HG02840 (cell line): ENCODE data around the gene EEPD1.
"Not testable (repeated sequence)": the region's sequence is repeated elsewhere in the genome, so short reads cannot be mapped to it uniquely, and the experiment has no call there.

Experiments used
- ATAC-seq: cut with Tn5 transposase; IDR thresholded peaks from one replicate; pipeline ENCODE4 v1.9.1; 2021; ENCODE audit warnings: mild to moderate bottlenecking, moderate library complexity, moderate number of reproducible peaks; ENCODE audit not compliant: unreplicated experiment, low FRiP score

The EEPD1 gene

GRCh38 chr7:36152756-36153570, at the start of gene EEPD1:
Gene EEPD1, plus strand, starts transcription at chr7:36153254. Its CDS starts 1,071 bp downstream, at chr7:36154325.
- ATAC-seq = peak; percentile 95

DNA sequence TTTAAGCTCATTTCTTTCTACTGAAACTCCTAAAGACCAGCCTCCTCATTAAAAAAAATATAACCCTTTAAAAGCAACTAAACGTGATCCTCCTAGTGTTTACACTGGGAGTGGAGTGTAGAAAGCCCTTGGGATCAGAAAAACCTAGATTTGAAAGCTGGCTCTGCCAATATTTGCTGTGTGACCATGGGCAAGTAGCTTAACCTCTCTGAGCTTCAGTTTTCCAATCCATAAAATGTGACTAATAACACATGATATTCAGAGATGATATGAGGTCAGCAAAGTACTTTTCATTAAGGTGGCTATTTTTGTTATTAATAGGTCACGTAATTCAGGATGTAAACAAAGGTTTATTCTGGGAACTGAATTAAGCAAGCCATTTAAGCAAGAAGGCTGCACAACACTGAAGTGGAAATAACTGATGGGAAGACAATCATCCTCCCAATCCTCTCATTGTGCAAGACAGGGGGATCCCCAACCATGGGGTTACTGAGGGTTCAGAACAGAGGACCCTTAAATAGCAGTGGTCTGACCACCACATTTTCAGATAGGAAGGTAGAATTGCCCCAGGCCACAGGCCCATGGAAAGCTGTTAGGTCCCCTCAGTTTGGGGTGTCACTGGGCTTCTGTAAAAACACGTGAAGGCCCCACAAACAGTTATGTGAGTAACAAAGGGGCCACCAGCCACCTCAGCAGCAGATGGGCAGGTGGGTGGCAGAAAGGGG, 49.1 kb upstream of the EEPD1 start:
- no peak for ATAC-seq

DNA sequence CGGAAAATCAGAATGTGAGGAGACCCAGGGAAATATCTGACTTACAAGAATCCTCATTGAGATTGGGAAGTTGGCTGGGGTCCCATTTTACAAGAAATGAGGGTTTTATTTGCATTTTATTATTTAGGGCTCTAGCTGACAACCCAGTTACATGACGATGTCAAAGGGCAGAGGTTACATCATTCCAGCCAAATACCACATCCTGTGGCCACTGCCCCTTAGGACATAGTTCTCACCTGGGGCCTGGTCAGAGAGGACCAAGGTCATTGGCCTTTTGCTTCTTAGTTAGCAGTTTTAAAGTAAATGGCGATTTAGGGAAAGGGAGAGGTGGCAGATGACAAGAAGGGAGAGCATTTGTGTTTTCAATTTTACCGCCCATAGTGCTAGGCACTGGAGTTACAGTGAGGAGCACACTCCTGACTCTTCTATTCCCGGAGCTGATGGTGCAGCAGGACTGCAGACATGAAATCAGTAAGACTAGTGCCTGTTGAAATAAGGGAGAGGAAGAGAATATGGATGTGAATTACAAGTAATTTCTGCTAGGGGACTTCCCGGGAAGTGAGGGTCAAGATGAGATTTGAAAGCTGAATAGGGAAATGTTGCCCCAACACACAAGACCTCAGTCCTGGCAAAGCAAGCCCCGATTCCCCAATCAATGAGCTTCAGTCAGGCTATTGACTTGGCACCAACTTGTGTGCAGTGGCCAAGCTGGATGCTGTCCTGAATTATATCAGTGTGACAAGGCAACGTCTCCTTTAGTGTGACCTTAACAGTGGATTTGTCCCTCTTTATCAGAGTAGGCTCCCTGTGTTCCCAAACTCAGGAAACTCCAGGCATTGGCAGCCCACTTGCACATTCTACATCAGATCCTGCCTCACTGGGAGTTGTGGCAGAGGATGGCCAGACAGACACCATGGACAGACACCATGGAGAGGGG, 45.8 kb upstream of the EEPD1 start:
- ATAC-seq = not testable (repeated sequence)

GRCh38 chr7:36107926-36108631, 45.0 kb upstream of the EEPD1 start:
- ATAC-seq = no peak

GRCh38 chr7:36109013-36109627, 43.9 kb upstream of the EEPD1 start:
- ATAC-seq = no peak

- no peak for ATAC-seq
Measured at GRCh38 chr7:36110584-36110983, 42.5 kb upstream of the EEPD1 start.

DNA sequence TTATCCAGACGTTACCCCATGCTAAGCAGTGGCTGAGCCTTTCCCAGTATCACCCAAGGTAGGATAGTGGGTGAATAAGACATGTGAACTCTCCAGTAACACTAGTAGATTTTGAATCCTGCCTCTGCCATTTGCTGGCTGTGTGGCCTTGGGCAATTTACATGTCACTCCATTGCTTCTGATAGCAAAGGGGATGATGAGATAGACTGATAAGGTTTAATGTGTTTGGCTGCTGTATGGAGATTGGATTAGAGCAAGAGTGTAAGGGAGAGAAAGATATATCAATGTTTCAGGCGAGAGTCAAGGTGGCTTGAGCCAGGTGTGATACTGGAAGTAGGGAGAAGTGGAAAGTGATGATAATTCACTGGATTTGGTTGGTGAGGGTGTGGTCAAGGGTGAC, 40.1 kb upstream of the EEPD1 start:
- no peak for ATAC-seq

DNA sequence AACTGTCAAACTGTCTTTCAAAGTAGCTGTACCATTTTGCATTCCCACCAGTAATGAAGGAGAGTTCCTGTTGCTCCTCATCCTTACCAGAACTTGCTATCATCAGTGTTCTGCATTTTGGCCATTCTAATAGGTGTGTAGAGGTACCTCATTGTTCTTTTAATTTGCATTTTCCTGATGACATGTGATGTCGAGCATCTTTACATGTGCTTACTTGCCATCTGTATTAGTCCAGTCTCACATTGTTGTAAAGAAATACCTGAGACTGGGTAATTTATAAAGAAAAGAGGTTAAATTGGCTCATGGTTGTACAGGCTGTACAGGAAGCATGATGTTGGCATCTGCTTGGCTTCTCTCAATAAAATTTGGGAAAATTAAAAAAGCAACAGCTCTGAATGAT, 38.7 kb upstream of the EEPD1 start:
- ATAC-seq = no peak

DNA sequence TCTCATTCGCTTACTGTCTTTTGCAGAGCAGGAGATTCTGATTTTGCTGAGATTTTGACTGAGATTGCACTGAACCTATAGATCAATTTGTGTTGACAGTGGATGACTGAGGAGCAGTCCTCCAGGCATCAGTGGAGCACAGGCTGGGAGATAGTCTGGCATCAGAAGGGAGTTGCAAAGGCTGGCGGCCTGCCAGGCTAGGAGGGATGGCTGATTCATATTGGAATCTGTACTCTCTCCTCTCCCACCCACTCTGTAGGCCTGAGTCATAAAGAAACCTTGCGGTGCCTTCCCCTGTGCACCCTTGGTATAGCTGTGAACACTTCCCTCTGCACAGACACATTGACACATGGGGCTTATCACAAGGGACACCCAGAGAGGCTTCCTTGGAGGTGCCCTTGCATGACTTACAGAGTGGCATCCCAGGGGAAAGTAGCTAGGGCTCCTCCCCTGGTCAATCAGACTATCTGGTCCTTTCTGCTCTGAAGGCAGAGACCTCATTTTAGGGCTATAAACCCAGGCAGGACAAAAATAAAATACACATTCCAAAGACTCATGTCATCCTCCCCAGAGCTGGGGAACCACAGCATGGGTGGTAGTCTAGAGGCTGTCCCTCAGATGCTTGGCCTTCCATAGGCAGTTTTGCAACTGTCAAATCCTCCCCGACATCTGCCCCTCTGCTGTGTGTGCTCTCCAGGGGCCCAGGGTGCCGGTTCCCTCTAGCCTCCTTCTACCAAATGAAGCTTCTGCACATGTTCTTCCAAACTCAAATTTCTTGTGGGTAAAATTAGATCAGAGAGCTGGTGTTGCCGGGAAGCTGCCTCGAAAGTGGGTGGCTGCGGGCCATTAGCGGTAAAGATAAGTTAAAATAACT, 37.4 kb upstream of the EEPD1 start:
- ATAC-seq = peak; percentile 98

- ATAC-seq = no peak
Measured at GRCh38 chr7:36116347-36117202, 36.5 kb upstream of the EEPD1 start.

GRCh38 chr7:36117203-36117840, 35.7 kb upstream of the EEPD1 start:
- no peak for ATAC-seq

GRCh38 chr7:36118344-36118743, 34.7 kb upstream of the EEPD1 start:
- no peak for ATAC-seq

DNA sequence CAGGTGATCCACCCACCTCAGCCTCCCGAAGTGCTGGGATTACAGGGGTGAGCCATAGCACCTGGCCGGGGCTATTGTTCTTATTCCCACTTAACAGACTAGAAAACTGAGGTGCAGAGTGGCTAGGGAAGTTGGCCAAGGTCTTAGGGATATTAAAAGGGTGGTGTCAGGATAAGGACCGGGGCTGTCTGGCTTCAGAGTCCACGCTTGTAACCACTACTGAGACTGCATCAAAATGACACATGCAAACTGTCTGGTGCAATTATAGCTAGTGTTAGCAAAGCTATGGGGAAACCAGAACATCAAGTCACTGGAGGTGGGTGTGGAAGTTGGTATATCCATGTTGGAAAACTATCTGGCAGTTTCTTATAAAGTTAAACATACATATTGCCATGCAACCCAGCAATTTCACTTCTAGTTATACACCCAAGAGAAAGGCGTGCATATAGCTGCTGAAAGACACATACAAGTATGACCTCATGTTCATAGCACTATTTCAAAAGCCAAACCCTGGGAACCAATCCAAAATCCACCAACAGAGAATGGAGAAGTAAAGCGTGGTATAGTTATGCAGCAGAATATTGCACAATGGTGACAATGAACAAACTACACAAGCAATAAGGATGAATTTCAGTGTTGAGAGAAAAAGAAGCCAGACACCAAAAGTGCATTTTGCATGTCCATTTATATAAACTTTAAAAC, 33.9 kb upstream of the EEPD1 start:
- ATAC-seq = no peak

DNA sequence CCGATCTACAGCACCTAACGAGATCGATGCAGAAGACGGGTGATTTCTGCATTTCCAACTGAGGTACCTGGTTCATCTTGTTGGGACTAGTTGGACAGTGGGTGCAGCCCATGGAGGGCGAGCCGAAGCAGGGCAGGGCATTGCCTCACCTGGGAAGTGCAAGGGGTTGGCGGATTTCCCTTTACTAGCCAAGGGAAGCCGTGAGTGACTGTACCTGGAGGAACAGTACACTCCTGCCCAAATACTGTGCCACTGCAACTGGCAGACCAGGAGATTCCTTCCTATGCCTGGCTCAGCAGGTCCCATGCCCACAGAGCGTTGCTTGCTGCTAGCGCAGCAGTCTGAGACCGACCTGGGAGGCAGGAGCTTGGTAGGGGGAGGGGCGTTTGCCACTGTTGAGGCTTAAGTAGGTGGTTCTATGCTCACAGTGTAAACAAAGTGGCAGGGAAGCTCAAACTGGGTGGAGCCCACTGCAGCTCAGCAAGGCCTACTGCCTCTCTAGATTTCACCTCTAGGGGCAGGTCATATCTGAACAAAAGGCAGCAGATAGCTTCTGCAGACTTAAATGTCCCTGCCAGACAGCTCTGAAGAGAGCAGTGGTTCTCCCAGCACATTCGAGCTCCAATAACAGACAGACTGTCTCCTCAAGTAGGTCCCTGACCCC, 32.9 kb upstream of the EEPD1 start:
- not testable (repeated sequence) for ATAC-seq

- ATAC-seq = not testable (repeated sequence)
Measured at GRCh38 chr7:36125630-36126029, 27.4 kb upstream of the EEPD1 start.

DNA sequence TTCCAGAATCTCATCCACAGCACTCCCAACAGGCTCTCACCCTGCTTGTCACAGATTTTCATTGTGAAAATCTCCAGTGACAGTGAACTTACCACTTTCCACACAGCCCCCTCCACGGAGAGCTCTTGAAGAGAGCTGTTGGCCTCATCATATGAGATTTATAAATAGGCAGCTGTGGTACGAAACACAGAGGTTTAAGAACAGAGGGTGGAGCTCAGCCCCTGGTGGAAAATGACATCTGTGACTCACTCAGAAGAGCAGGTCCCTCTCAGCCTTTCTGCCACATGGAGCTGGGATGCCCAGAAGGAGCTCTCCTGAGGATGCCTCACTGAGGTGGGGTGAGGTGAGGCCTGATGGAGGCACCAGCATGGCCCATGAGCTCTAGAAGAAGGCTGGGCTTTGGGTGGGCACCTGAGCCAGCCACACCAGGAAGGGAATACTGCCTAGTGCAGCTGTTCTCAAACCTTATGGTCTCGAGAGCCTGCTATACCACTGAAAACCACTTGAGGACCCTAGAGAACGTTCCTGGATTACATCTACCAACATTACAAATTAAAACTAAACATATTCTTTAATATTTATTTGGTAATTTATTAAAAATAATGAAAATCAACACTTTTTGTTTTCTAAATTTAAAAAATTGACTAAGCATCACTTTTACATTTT, 25.8 kb upstream of the EEPD1 start:
- no peak for ATAC-seq
